GM12891 (cell line): ENCODE data around the gene SGO1.

ENCODE experiments used
- DNase-seq: peaks from one replicate; pipeline ENCODE4 v3.0.0; 2011; ENCODE audit warnings: low spot score; ENCODE audit not compliant: insufficient read length
- FAIRE-seq: peaks from 2 replicates; lab custom pipeline; 2011; peaks lifted over from hg19 to GRCh38; lab: Jason Lieb, UNC
- PAX5 ChIP-seq: IDR thresholded peaks from 2 replicates; pipeline ENCODE4 v1.6.1; 2011; ENCODE audit warnings: low read length, moderate library complexity, mild to moderate bottlenecking; ENCODE audit not compliant: insufficient read depth, severe bottlenecking
- POLR2A ChIP-seq: IDR thresholded peaks from 2 replicates; pipeline ENCODE4 v1.6.1; 2011; ENCODE audit warnings: low read depth, low read length, control low read depth
- POLR2AphosphoS5 ChIP-seq: IDR thresholded peaks from 2 replicates; pipeline ENCODE4 v1.6.1; 2011; ENCODE audit warnings: low read depth, low read length, control low read depth
- POU2F2 ChIP-seq: IDR thresholded peaks from 2 replicates; pipeline ENCODE4 v1.6.1; 2011; ENCODE audit warnings: low read depth, mild to moderate bottlenecking, control low read depth, low read length, moderate library complexity
- SPI1 ChIP-seq: IDR thresholded peaks from 2 replicates; pipeline ENCODE4 v1.6.1; 2011; ENCODE audit warnings: low read depth, low read length, control low read depth
- TAF1 ChIP-seq: IDR thresholded peaks from 2 replicates; pipeline ENCODE4 v1.6.1; 2011; ENCODE audit warnings: low read depth, low read length, control low read depth

The SGO1 gene

GRCh38 chr3:20154928-20155327, 31.1 kb downstream of the SGO1 start:
- DNase-seq (no peak), FAIRE-seq (peak; percentile 69)
- TF ChIP-seq TAF1 (no peak), POLR2A (no peak), PAX5 (no peak), POU2F2 (no peak), POLR2AphosphoS5 (no peak)

GRCh38 chr3:20154078-20154477, 31.9 kb downstream of the SGO1 start:
- DNase-seq (no peak), FAIRE-seq (no peak)

GRCh38 chr3:20148466-20148865, 37.5 kb downstream of the SGO1 start:
- FAIRE-seq: no peak
- TF ChIP-seq POLR2A: no peak
- TF ChIP-seq PAX5: no peak
- no peak for TF ChIP-seq TAF1
- TF ChIP-seq SPI1: no peak
- no peak for TF ChIP-seq POLR2AphosphoS5
- no peak for TF ChIP-seq POU2F2
- no peak for DNase-seq

More at GRCh38 chr3:20154078-20154477, 31.9 kb downstream of the SGO1 start:
- TF ChIP-seq POU2F2 (no peak), TAF1 (no peak), POLR2A (no peak), PAX5 (no peak), SPI1 (no peak), POLR2AphosphoS5 (no peak)

GRCh38 chr3:20147361-20147760, 38.6 kb downstream of the SGO1 start:
- DNase-seq (no peak), FAIRE-seq (no peak)
- TF ChIP-seq TAF1 (no peak), PAX5 (no peak), SPI1 (no peak), POLR2AphosphoS5 (no peak), POLR2A (no peak), POU2F2 (no peak)

- no peak for FAIRE-seq
- TF ChIP-seq PAX5: no peak
- TF ChIP-seq POU2F2: no peak
- TF ChIP-seq POLR2A: no peak
- no peak for TF ChIP-seq SPI1
- no peak for TF ChIP-seq POLR2AphosphoS5
- no peak for TF ChIP-seq TAF1
- DNase-seq: no peak
Measured at GRCh38 chr3:20146301-20146700, 39.7 kb downstream of the SGO1 start.

- FAIRE-seq (no peak), DNase-seq (no peak)
- no peak for TF ChIP-seq POU2F2
- no peak for TF ChIP-seq POLR2A
- TF ChIP-seq TAF1: no peak
- no peak for TF ChIP-seq PAX5
- TF ChIP-seq POLR2AphosphoS5: no peak
- no peak for TF ChIP-seq SPI1
Measured at GRCh38 chr3:20145874-20146273, 40.1 kb downstream of the SGO1 start.

- no peak for TF ChIP-seq PAX5
- TF ChIP-seq POLR2AphosphoS5: no peak
- TF ChIP-seq POLR2A: no peak
- TF ChIP-seq POU2F2: no peak
- TF ChIP-seq TAF1: no peak
- no peak for DNase-seq
- FAIRE-seq: no peak
Measured at GRCh38 chr3:20143519-20143918, 42.5 kb downstream of the SGO1 start.

GRCh38 chr3:20142517-20142916, 43.5 kb downstream of the SGO1 start:
- DNase-seq: no peak
- no peak for TF ChIP-seq POLR2A
- TF ChIP-seq POU2F2: no peak
- no peak for TF ChIP-seq TAF1
- no peak for FAIRE-seq

- DNase-seq: no peak
- FAIRE-seq: no peak
Measured at GRCh38 chr3:20141851-20142250, 44.2 kb downstream of the SGO1 start.

GRCh38 chr3:20141316-20141715, 44.7 kb downstream of the SGO1 start:
- no peak for DNase-seq
- TF ChIP-seq PAX5 (no peak), TAF1 (no peak), POLR2AphosphoS5 (no peak), POLR2A (no peak), POU2F2 (no peak), SPI1 (no peak)
- FAIRE-seq: no peak

More at GRCh38 chr3:20141851-20142250, 44.2 kb downstream of the SGO1 start:
- no peak for TF ChIP-seq POU2F2
- no peak for TF ChIP-seq SPI1
- TF ChIP-seq POLR2AphosphoS5: no peak
- TF ChIP-seq TAF1: no peak
